T-cell (primary cell): ENCODE measurements around the gene FAM210B. TPM values are rescaled to one million over a fixed set of nuclear protein-coding genes. Genes with fewer than 3 reads are reported as not detected.
"Not testable (repeated sequence)": the region's sequence is repeated elsewhere in the genome, so short reads cannot be mapped to it uniquely, and the experiment has no call there.

Experiments used
- ATAC-seq, 4 experiments: fragments of 200-7000 bp in 3 of 4; fragments of 150-1000 bp in 1 of 4; cut with Tn5 transposase; replicated peaks in 1 of 4; 1 replicate in 3 of 4; 2 replicates in 1 of 4; pipeline ENCODE4 v1.10.0; 2021; ENCODE audit warnings: moderate library complexity in 3 of 4, mild to moderate bottlenecking in 2 of 4, moderate number of reproducible peaks in 1 of 4
- CTCF ChIA-PET, 2 donors: fragments of 300-600 bp; sonication (Branson Sonifier 250); formaldehyde crosslinking; loops; one replicate each; lab custom pipeline; 2022; ENCODE audit warnings: antibody characterized with exemption in 2 of 2; lab: Charles Lee
- POLR2A ChIA-PET, 2 donors: fragments of 300-600 bp; sonication (Branson Sonifier 250); formaldehyde crosslinking; loops; one replicate each; lab custom pipeline; 2022; ENCODE audit warnings: antibody characterized with exemption in 2 of 2; lab: Charles Lee
- DNase-seq, 35 experiments: peaks; one replicate each; pipeline versions ENCODE4 v3.0.0 to v3.0.0-alpha.2; 2013 to 2023
- H3K27ac ChIP-seq: one replicate; pipeline ENCODE4 v1.5.1; 2013; ENCODE audit warnings: low read length
- H3K27me3 ChIP-seq, 2 experiments: replicated peaks in 1 of 2; 1 replicate in 1 of 2; 2 replicates in 1 of 2; pipeline versions ENCODE4 v1.6.1 to v1.7.0; 2013; ENCODE audit warnings: low read length in 1 of 2, mixed read lengths in 1 of 2; ENCODE audit not compliant: control insufficient read depth in 2 of 2, insufficient read depth in 2 of 2; ENCODE audit errors: extremely low read depth in 1 of 2
- H3K36me3 ChIP-seq, 2 donors: 1 replicate in 1 of 2; 2 replicates in 1 of 2; pipeline versions ENCODE4 v1.6.1 to v1.7.0; 2013; ENCODE audit warnings: low read length in 1 of 2; ENCODE audit not compliant: control insufficient read depth in 2 of 2, insufficient read depth in 1 of 2; ENCODE audit errors: extremely low read depth in 1 of 2
- H3K4me1 ChIP-seq, 2 experiments: 1 replicate in 1 of 2; 2 replicates in 1 of 2; pipeline versions ENCODE4 v1.6.1 to v1.7.0; 2013; ENCODE audit warnings: low read length in 2 of 2, mixed read lengths in 1 of 2; ENCODE audit not compliant: insufficient read depth in 2 of 2, control insufficient read depth in 1 of 2; ENCODE audit errors: extremely low read depth in 1 of 2
- H3K4me3 ChIP-seq, 2 donors: 1 replicate in 1 of 2; 2 replicates in 1 of 2; pipeline versions ENCODE4 v1.5.1 to v1.7.0; 2013; ENCODE audit warnings: mild to moderate bottlenecking in 2 of 2, low read length in 1 of 2, moderate library complexity in 1 of 2; ENCODE audit not compliant: control insufficient read depth in 1 of 2; ENCODE audit errors: extremely low read depth in 1 of 2
- H3K9me3 ChIP-seq: 2 replicates; pipeline ENCODE4 v1.7.0; 2013
- H3K27ac Mint-ChIP-seq, 2 donors: one replicate each; pipeline ENCODE4 v1.8.0; 2020 to 2021; ENCODE audit warnings: mild to moderate bottlenecking in 2 of 2, mixed read lengths in 2 of 2
- H3K27me3 Mint-ChIP-seq, 2 donors: one replicate each; pipeline ENCODE4 v1.8.0; 2021 to 2022; ENCODE audit warnings: mixed read lengths in 2 of 2
- H3K36me3 Mint-ChIP-seq: one replicate; pipeline ENCODE4 v1.8.0; 2021; ENCODE audit warnings: mixed read lengths
- H3K4me1 Mint-ChIP-seq, 3 donors: one replicate each; pipeline ENCODE4 v1.8.0; 2020 to 2022; ENCODE audit warnings: mixed read lengths in 3 of 3, mild to moderate bottlenecking in 1 of 3
- H3K4me3 Mint-ChIP-seq, 3 donors: one replicate each; pipeline ENCODE4 v1.8.0; 2020 to 2022; ENCODE audit warnings: mild to moderate bottlenecking in 3 of 3, mixed read lengths in 3 of 3, moderate library complexity in 3 of 3
- H3K9me3 Mint-ChIP-seq, 3 donors: one replicate each; pipeline ENCODE4 v1.8.0; 2020 to 2022; ENCODE audit warnings: mixed read lengths in 3 of 3
- WGBS: methylation state at CpG from one replicate; pipeline ENCODE4 v1.1.5; 2013; ENCODE audit warnings: missing lambda C conversion rate; ENCODE audit not compliant: insufficient coverage; 5-methylcytosine and 5-hydroxymethylcytosine counted together
- total RNA-seq, 35 experiments: library from RNA in 6 of 35; stranded (reverse) in 6 of 35; fragments of 120-200 nt in 1 of 35; gene quantifications; one replicate each; pipeline versions ENCODE4 v1.2.1 to v1.2.4 and lab custom pipeline; 2013 to 2026

The FAM210B gene
- total RNA-seq, 5 donors from 2014 or later (not counting 1 experiment from before 2014, with no cell fraction given): 17.2 to 23.9 (median 20.4) TPM

- H3K27me3 Mint-ChIP-seq: no peaks in the 10 kb centered on the region
- H3K36me3 Mint-ChIP-seq: peaks cover 7% of the 10 kb centered on the region
- ATAC-seq (no peak), DNase-seq (no peak)
- no peaks in the 10 kb centered on the region for H3K27me3 ChIP-seq
- peaks cover 2 to 5% of the 10 kb centered on the region in 2 donors for H3K36me3 ChIP-seq
- CTCF ChIA-PET: no interaction called here
- H3K27ac Mint-ChIP-seq: no peak overlapping the region
- WGBS: 85% methylated on average over 2 of the region's 8 CpGs
- H3K4me3 ChIP-seq: no peak overlapping the region
- no peaks in the 10 kb centered on the region for H3K4me1 Mint-ChIP-seq
- POLR2A ChIA-PET: no interaction called here
- no peaks in the 10 kb centered on the region for H3K4me1 ChIP-seq
- no peak overlapping the region for H3K27ac ChIP-seq
- H3K4me3 Mint-ChIP-seq: no peak overlapping the region
- H3K9me3 ChIP-seq: no peaks in the 10 kb centered on the region
- no peaks in the 10 kb centered on the region for H3K9me3 Mint-ChIP-seq
Measured at GRCh38 chr20:56383334-56383733, 24.6 kb downstream of the FAM210B start.

GRCh38 chr20:56385130-56385529 is 26.4 kb downstream of the FAM210B start:
- Histone ChIP-seq H3K36me3 (peaks cover 2 to 5% of the 10 kb centered on the region in 2 donors), H3K9me3 (no peaks in the 10 kb centered on the region), H3K4me3 (no peak overlapping the region), H3K27me3 (no peaks in the 10 kb centered on the region), H3K27ac (no peak overlapping the region), H3K4me1 (no peaks in the 10 kb centered on the region)
- DNase-seq: no peak
- H3K9me3 Mint-ChIP-seq: no peaks in the 10 kb centered on the region
- 100% methylated on average over 3 of the region's 4 CpGs for WGBS
- H3K4me1 Mint-ChIP-seq: no peaks in the 10 kb centered on the region
- no peaks in the 10 kb centered on the region for H3K27me3 Mint-ChIP-seq
- POLR2A ChIA-PET: interaction anchor here in 1 of 2 donors (0.6 kb wide), 1 partner anchor 297 kb away, joined by 10 read pairs; no protein-coding TSS in a partner anchor
- no peak for ATAC-seq
- H3K36me3 Mint-ChIP-seq: peaks cover 7% of the 10 kb centered on the region
- H3K27ac Mint-ChIP-seq: no peak overlapping the region
- CTCF ChIA-PET: no interaction called here
- no peak overlapping the region for H3K4me3 Mint-ChIP-seq

DNA sequence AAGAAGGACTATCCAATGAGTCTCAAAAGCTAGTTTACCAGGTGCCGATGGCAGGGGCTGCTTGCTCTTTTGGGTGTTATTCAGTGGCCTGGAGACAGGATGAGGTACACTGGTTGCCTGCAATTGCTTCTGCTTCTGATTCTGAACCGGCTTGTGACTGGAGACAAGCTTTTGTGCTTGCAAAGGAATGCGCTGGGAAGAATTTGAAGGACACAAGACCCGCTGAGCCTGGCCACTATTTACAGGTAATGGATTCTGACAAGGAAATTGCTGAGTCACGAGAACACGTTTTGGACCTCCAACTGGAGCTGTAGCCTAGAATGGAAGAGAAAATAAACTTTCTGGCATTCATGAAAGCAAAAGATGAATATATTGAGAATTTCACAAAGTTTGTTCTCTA is 27.4 kb downstream of the FAM210B start:
- no peaks in the 10 kb centered on the region for H3K9me3 Mint-ChIP-seq
- Histone ChIP-seq H3K4me1 (peaks cover 3 to 4% of the 10 kb centered on the region in 2 experiments), H3K4me3 (no peak overlapping the region), H3K27ac (no peak overlapping the region), H3K36me3 (peaks cover 2 to 5% of the 10 kb centered on the region in 2 donors), H3K27me3 (no peaks in the 10 kb centered on the region), H3K9me3 (no peaks in the 10 kb centered on the region)
- POLR2A ChIA-PET: no interaction called here
- H3K4me1 Mint-ChIP-seq: no peaks in the 10 kb centered on the region
- CTCF ChIA-PET: interaction anchor here in 1 of 2 donors (0.6 kb wide), 1 partner anchor 61 kb away, joined by 3 read pairs; no protein-coding TSS in a partner anchor
- peaks cover 7% of the 10 kb centered on the region for H3K36me3 Mint-ChIP-seq
- H3K27ac Mint-ChIP-seq: no peak overlapping the region
- no peak overlapping the region for H3K4me3 Mint-ChIP-seq
- H3K27me3 Mint-ChIP-seq: no peaks in the 10 kb centered on the region
- DNase-seq: no peak
- WGBS: 93% methylated on average over 4 of the region's 6 CpGs
- ATAC-seq: no peak

DNA sequence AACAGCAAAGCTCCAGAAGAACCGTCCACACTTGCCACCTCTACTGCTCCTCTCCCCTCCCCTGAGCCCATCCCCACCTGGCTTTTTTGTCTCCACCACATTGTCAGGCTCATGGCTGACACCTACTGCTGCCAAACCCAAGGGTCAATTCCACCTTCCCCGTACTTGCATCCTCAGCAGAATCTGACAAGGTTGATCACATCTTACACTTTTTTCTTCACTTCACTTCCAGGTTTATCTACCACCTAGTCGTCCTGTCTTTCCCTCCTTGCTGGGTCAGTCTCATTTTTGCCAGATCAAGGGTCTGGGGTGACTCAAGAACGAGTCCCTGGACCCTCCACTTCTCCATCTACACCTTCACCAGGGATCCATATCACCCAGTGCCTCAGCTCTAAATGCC is 30.1 kb downstream of the FAM210B start:
- Mint-ChIP-seq H3K4me3 (no peak overlapping the region), H3K27ac (no peak overlapping the region), H3K36me3 (peaks cover 7% of the 10 kb centered on the region), H3K9me3 (no peaks in the 10 kb centered on the region), H3K27me3 (no peaks in the 10 kb centered on the region), H3K4me1 (peaks cover 9% of the 10 kb centered on the region in 3 donors)
- H3K4me3 ChIP-seq: no peak overlapping the region
- WGBS: 89% methylated on average over 4 of the region's 4 CpGs
- ATAC-seq: no peak
- no peak overlapping the region for H3K27ac ChIP-seq
- no peak for DNase-seq
- H3K36me3 ChIP-seq: peaks cover 0 to 2% of the 10 kb centered on the region in 2 donors
- ChIA-PET POLR2A (no interaction called here), CTCF (no interaction called here)
- H3K4me1 ChIP-seq: peaks cover 14 to 15% of the 10 kb centered on the region in 2 experiments
- no peaks in the 10 kb centered on the region for H3K27me3 ChIP-seq
- no peaks in the 10 kb centered on the region for H3K9me3 ChIP-seq

- H3K4me3 Mint-ChIP-seq: no peak overlapping the region
- no peak overlapping the region for H3K27ac Mint-ChIP-seq
- DNase-seq (no peak), ATAC-seq (no peak)
- Histone ChIP-seq H3K27ac (no peak overlapping the region), H3K4me1 (peaks cover 14 to 20% of the 10 kb centered on the region in 2 experiments), H3K9me3 (no peaks in the 10 kb centered on the region), H3K4me3 (no peak overlapping the region), H3K27me3 (no peaks in the 10 kb centered on the region), H3K36me3 (peaks cover 0 to 2% of the 10 kb centered on the region in 2 donors)
- no peaks in the 10 kb centered on the region for H3K27me3 Mint-ChIP-seq
- H3K9me3 Mint-ChIP-seq: no peaks in the 10 kb centered on the region
- H3K36me3 Mint-ChIP-seq: peaks cover 6% of the 10 kb centered on the region
- POLR2A ChIA-PET: no interaction called here
- CTCF ChIA-PET: no interaction called here
- 98% methylated on average over 4 of the region's 4 CpGs for WGBS
- peaks cover 15 to 18% (median 17%) of the 10 kb centered on the region in 3 donors for H3K4me1 Mint-ChIP-seq
Measured at GRCh38 chr20:56389807-56390206, 31.0 kb downstream of the FAM210B start.

GRCh38 chr20:56390396-56390795 is 31.6 kb downstream of the FAM210B start:
- ATAC-seq, POLR2A ChIA-PET, H3K4me3 Mint-ChIP-seq, H3K27me3 ChIP-seq, H3K9me3 Mint-ChIP-seq, H3K9me3 ChIP-seq, H3K4me3 ChIP-seq, H3K36me3 Mint-ChIP-seq, H3K27ac ChIP-seq, H3K27me3 Mint-ChIP-seq, DNase-seq, H3K36me3 ChIP-seq, H3K27ac Mint-ChIP-seq: not testable (repeated sequence)
- H3K4me1 ChIP-seq: peaks cover 14 to 20% of the 10 kb centered on the region in 2 experiments
- CTCF ChIA-PET: interaction anchor here in 1 of 2 donors (0.6 kb wide), 1 partner anchor 971 kb away, joined by 3 read pairs; no protein-coding TSS in a partner anchor
- WGBS: 90% methylated on average over 2 of the region's 9 CpGs
- H3K4me1 Mint-ChIP-seq: peaks cover 19 to 24% (median 23%) of the 10 kb centered on the region in 3 donors
